HG02798 (cell line): Measurements from ENCODE around the gene SMG1.
"Not testable (repeated sequence)": the region's sequence is repeated elsewhere in the genome, so short reads cannot be mapped to it uniquely, and the experiment has no call there.

Experiments used
- ATAC-seq: cut with Tn5 transposase; IDR thresholded peaks from one replicate; pipeline ENCODE4 v1.9.1; 2021; ENCODE audit warnings: mild to moderate bottlenecking; ENCODE audit not compliant: unreplicated experiment, poor library complexity

The SMG1 gene

GRCh38 chr16:18936727-18937340, 10.6 kb upstream of the SMG1 start:
- ATAC-seq: no peak

- ATAC-seq: no peak
These were observed 7.3 kb upstream of the SMG1 start for GRCh38 chr16:18933501-18933900.

DNA sequence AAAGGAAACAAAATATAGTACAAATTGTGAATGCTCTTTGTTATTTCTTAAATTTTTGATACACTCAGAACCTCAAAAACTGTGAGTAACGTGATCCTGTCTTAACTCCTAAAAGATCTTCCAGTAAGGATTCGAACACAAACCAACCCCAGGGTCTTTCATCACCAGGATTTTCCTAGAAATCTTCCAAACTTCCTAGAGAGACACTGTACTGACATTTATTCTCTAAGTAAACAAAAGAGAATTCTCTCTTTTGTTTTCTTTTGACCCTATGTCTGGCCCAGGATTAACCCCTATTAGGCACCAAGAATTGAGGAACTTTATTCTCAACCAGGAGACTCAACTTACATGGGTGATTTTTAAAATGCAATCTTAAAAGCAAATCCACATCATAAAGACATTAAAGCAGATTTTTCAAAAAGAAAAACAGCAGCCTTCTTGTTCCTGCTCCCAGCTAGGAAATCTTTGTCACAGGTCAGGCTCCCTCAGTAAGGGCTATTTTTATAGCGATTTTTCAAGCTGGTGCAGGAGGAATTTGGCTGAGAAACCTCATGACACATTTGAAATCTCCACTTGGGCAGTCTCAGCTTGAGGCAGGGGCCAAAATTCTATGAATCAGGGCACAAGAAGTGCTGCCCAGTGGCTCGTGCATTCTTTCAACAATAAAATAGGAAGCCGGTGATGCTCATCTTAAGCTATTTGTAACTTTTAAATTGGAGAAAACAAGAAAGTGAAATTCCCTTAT, 6.2 kb upstream of the SMG1 start:
- no peak for ATAC-seq

GRCh38 chr16:18931756-18932155, 5.5 kb upstream of the SMG1 start:
- no peak for ATAC-seq

DNA sequence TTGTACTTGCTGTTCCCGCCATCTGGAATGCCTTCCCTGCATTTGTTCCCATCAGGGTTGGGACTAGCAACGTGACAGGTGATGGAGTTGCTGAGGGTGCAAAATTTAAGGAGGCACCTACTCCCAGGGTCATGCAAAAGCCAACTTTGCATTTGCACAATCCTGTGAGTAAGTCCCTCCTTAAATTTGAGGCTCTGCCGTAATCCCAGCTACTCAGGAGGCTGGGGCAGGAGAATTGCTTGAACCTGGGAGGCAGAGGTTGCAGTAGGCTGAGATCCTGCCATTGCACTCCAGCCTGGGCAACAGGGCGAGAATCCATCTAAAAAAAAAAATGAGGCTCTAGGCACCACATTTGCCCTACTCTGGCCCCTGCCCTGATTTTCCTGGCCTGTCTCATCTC, 3.9 kb upstream of the SMG1 start:
- ATAC-seq: not testable (repeated sequence)

GRCh38 chr16:18928073-18928472, 1.9 kb upstream of the SMG1 start:
- ATAC-seq: not testable (repeated sequence)

DNA sequence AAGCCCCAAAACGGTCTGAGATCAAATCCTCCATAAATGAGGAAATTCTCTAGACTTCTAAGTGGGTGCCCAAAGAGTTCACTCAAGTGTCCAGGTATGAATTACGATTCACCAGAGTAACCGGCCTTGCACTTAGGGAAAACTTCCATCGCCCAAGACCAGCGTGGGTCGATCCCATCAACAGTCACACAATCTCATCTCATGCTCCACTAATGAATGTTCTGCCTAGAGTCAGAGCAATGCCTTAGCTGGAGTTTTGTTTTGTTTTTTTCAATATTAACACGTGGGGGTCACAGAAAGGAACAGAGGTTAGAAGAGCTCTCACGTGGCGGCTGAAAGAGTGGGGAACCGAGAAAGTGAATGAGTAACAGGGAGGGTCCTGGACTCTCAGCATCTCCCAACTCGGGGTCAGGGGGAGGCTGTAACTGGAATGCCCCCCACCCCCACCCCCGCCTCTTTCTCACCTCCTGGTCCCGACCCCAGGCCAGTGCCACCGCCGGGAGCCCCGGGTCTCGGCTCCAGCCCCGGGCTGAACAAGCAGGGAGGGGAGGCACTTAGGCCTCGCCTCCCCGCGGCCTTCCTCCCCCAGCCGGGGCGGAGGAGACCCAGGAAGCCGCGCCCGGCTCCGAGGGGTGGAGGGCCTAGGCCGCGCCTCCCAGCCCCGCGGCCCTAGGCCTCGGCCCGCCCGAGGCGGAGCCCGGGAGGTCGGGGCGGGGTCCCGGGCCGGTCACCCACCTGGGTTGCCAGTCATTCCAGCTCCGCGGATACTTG, 808 bp downstream of the SMG1 start:
- ATAC-seq: peak; percentile 52

GRCh38 chr16:18923935-18924334, 2.3 kb downstream of the SMG1 start:
- ATAC-seq: not testable (repeated sequence)

DNA sequence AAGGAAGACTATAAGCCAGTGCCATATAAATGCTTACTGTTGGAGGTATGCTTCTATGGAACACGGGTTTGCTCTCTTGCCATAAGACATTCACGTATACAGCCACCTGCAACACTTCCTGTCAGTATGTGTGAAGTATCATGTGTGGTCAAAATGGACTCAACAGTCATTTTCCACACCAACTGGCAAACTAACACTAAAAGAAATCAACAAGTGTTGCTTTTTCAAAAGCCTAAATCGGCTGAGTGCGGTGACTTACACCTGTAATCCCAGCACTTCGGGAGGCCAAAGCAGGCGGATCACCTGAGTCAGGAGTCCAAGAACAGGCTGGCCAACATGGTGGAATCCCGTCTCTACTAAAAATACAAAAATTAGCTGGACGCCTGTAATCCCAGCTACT, 3.1 kb downstream of the SMG1 start:
- ATAC-seq: not testable (repeated sequence)

- not testable (repeated sequence) for ATAC-seq
These were observed 16.6 kb downstream of the SMG1 start for GRCh38 chr16:18909585-18909984.

GRCh38 chr16:18908716-18909115, 17.5 kb downstream of the SMG1 start:
- not testable (repeated sequence) for ATAC-seq

DNA sequence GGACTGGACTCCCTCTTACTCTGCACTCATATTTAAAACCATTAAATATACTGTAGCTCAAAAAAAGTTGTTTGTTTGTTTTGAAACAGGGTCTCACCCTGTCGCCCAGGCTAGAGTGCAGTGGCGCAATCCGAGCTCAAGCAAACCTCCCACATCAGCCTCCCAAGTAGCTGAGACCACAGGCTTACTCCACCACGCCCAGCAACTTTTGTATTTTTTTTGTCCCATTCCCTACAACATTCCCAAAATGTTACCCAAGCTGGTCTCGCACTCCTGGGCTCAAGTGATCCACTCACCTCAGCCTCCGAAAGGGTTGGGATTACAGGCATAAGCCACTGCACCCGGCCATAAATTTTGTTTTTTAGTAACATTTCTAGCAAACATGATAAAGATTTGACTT, 23.4 kb downstream of the SMG1 start:
- ATAC-seq: not testable (repeated sequence)

GRCh38 chr16:18902044-18902443, 24.2 kb downstream of the SMG1 start:
- ATAC-seq: not testable (repeated sequence)

DNA sequence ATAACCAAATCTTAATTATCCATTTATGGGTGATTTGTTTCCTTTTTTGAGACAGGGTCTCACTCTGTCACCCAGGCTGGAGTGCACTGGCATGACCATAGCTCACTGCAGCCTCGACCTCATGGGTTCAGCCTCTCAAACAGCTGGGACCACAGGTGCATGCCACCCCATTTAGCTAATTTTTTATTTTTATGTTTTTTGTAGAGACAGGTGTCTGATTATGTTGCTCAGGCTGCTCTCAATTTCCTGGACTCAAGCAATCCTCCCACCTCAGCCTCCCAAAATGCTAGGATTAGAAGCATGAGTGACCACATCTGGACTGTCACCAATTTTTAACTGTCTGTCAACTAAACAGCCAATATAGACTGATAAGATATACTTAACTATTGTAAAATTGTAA, 25.0 kb downstream of the SMG1 start:
- ATAC-seq: not testable (repeated sequence)

- ATAC-seq: not testable (repeated sequence)
These were observed 41.8 kb downstream of the SMG1 start for GRCh38 chr16:18884456-18884855.

GRCh38 chr16:18877734-18878133, 48.5 kb downstream of the SMG1 start:
- ATAC-seq: not testable (repeated sequence)

DNA sequence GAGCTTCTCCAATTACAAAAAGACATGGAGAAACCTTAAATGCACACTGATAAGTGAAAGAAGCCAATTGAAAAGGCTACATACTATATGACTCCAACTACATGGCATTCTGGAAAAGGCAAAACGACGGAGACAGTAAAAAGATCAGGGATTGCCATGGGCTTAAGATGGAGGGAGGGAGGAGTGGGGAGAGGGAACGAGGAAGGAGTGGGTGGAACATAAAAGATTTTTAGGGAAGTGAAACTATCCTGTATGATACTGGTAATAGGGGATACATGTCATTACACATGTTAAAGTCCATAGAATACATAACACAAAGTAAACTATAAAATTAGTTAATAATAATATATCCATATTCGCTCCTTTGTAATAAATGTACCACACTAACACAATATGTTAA, 48.9 kb downstream of the SMG1 start:
- ATAC-seq: not testable (repeated sequence)

DNA sequence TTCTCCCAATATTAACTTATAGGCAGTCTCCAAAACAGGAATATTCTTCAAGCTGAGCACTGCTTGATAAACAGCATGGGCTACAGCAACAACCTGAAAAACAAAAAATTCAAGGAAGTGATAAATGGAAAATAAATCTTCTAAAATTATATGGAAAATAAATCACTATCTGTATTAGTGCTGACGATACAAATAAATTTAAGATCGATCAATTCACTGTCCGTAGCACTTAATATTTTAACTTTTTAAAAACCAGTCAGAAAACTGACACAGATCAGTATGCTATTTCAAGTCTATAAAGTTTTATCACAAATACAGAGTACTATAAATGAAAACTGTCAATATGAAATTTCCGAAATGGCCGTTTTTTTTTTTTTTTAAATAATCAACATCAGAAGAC, 49.9 kb downstream of the SMG1 start:
- not testable (repeated sequence) for ATAC-seq

- not testable (repeated sequence) for ATAC-seq
These were observed 57.0 kb downstream of the SMG1 start for GRCh38 chr16:18869043-18869771.

GRCh38 chr16:18866277-18866823, 59.9 kb downstream of the SMG1 start:
- ATAC-seq: not testable (repeated sequence)
